Measurements from ENCODE around the gene LRPPRC.

The LRPPRC gene

DNA sequence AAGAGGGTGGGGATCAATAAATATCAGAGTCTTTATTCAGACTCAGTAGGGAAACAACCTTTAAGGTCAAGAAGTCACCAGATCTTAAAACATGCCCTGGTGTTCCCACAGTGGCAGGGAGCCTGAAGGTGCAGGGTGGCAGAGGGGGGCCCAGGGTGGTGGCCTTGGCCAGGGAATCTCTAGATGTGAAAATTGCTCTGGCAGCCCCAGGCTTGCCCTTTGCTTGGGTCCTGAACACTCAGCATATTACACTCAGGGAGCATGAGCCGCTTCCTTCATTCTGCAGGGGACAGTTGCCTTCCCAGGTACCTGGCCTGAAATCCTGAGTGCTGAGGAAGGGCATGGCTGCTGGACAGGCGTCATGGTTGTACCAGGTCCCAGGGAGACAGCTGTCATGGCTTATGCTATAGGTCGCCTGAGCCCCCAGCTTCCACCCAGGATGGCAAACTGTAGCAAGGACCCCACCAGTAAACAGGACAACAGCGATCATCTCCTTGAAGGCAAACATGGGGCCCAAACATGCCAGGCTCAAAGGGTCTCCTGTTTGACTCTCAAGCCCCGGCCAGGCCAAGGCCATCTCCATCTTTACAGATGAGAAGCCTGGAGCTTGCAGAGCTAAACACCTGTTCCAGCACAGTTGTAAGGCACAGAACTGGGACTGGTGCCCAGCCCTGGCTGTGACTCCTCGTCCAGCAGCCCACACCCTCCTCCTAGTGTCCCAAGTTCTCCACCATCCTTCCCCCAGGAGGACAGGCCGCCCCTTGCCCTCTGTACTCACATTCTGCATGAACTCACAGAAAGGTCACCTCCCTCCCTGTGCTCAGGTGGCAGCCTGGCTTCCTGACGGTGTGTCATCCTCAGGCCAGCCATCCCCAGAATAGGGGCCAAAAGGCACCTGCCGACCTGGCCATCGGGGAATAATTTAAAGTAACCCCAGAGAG is 142.4 kb downstream of the LRPPRC start:
- Histone ChIP-seq H3K79me2 (no peaks in the 10 kb centered on the region), H3K9ac (no peak overlapping the region), H3K27ac (no peak overlapping the region), H3K4me1 (no peaks in the 10 kb centered on the region), H3K4me2 (ENCODE audit: low read length) (no peak overlapping the region), H2AFZ (no peak overlapping the region), H3K27me3 (ENCODE audit: control insufficient read depth, insufficient read depth, low read length) (no peaks in the 10 kb centered on the region), H3K36me3 (ENCODE audit: control insufficient read depth, insufficient read depth, low read length) (no peaks in the 10 kb centered on the region), H3K9me3 (ENCODE audit: control insufficient read depth, low read length) (no peaks in the 10 kb centered on the region), H3K4me3 (ENCODE audit: low read depth, low read length) (no peak overlapping the region)
- TF ChIP-seq, protein P1, sequence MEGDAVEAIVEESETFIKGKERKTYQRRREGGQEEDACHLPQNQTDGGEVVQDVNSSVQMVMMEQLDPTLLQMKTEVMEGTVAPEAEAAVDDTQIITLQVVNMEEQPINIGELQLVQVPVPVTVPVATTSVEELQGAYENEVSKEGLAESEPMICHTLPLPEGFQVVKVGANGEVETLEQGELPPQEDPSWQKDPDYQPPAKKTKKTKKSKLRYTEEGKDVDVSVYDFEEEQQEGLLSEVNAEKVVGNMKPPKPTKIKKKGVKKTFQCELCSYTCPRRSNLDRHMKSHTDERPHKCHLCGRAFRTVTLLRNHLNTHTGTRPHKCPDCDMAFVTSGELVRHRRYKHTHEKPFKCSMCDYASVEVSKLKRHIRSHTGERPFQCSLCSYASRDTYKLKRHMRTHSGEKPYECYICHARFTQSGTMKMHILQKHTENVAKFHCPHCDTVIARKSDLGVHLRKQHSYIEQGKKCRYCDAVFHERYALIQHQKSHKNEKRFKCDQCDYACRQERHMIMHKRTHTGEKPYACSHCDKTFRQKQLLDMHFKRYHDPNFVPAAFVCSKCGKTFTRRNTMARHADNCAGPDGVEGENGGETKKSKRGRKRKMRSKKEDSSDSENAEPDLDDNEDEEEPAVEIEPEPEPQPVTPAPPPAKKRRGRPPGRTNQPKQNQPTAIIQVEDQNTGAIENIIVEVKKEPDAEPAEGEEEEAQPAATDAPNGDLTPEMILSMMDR (IDR thresholded peaks at IDR 0.05), result no peak

DNA sequence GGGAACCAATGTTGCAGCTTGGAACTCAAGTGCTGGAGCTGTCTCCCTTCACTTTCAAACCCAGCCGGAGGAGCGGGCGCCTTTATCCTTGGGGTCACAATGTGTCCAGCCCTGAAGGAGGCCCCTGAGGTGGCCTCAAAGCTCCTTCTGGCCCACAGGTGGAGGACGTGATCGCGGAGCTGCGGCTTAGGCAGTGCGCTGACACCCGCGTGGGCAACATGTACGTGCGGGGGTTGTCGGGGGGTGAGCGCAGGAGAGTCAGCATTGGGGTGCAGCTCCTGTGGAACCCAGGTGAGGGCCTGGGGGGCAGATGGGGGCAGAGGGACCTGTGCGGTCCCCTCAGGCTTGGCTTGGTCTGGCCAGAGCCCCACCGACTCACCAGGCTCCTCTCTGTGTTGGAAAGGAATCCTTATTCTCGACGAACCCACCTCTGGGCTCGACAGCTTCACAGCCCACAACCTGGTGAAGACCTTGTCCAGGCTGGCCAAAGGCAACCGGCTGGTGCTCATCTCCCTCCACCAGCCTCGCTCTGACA is 143.5 kb downstream of the LRPPRC start:
- no peaks in the 10 kb centered on the region for H3K27me3 ChIP-seq (ENCODE audit: control insufficient read depth, insufficient read depth, low read length)
- H3K9me3 ChIP-seq (ENCODE audit: control insufficient read depth, low read length), result no peaks in the 10 kb centered on the region
- H3K4me1 ChIP-seq, result no peaks in the 10 kb centered on the region
- H3K9ac ChIP-seq, result no peak overlapping the region
- no peak overlapping the region for H3K4me2 ChIP-seq (ENCODE audit: low read length)
- TF ChIP-seq, protein P1 (IDR thresholded peaks at IDR 0.05), result no peak
- H3K36me3 ChIP-seq (ENCODE audit: control insufficient read depth, insufficient read depth, low read length), result no peaks in the 10 kb centered on the region
- no peak overlapping the region for H3K4me3 ChIP-seq (ENCODE audit: low read depth, low read length)
- H2AFZ ChIP-seq, result no peak overlapping the region
- no peak overlapping the region for H3K27ac ChIP-seq
- no peaks in the 10 kb centered on the region for H3K79me2 ChIP-seq

DNA sequence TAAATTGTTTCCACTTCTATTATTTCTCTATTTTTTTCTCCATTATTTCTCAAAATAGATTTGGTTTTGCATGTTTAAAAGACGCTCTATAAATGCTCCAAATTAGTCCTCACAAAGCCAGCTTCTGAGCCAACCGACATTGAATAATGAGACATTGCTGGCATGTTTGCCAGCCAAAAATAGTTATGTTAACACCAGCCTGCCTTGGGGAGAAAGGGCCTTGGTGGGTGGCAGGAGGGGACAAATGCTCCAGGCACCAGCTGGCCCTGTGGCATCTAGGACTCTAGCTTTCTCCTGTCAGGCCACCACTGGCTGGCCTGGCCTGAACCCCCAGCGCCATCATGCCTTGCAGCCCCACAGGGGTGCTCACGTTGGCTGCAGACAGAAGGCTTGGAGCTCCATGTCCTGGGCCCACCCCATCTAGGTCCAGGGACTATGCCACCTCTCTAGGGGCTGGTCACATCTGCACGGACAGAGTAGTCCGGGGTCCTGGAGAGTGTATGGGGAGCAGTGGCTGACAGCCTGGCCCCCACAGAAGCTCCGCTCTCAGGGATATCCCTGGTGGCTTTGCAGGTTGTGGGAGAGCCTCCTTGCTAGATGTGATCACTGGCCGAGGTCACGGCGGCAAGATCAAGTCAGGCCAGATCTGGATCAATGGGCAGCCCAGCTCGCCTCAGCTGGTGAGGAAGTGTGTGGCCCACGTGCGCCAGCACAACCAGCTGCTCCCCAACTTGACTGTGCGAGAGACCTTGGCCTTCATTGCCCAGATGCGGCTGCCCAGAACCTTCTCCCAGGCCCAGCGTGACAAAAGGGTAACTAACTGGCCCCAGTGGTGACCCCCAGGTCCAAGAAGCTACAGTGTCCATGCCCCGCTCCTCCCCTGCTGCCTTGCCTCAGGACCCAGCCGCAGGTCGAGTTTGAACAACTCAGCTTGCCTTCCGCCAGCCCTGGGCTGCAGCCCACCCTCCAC is 144.5 kb downstream of the LRPPRC start:
- H3K27ac ChIP-seq, result no peak overlapping the region

DNA sequence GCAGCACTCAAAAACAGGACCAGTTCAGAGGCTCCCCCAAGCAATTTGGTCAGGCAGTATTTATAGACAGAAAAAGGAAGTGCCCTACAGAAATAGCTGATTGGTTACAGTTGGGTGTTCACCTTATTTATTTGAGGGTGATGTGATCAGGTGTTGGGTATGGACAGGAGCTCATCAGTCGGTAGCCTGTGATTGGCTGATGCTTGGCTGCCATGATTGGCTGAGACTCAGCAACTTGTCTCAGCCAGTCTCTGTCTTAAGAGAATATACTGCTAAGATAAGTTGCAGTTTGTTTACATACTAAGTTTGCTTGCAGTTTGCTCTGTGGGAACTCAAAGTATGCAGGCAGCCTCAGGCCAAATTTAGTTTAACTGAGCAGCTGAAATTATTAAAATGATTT is 147.6 kb downstream of the LRPPRC start:
- Histone ChIP-seq H3K27me3 (ENCODE audit: control insufficient read depth, insufficient read depth, low read length) (no peaks in the 10 kb centered on the region), H3K4me3 (ENCODE audit: low read depth, low read length) (no peak overlapping the region), H3K9me3 (ENCODE audit: control insufficient read depth, low read length) (no peaks in the 10 kb centered on the region), H3K4me1 (no peaks in the 10 kb centered on the region), H3K79me2 (no peaks in the 10 kb centered on the region), H2AFZ (no peak overlapping the region), H3K4me2 (ENCODE audit: low read length) (no peak overlapping the region), H3K9ac (no peak overlapping the region), H3K27ac (no peak overlapping the region), H3K36me3 (ENCODE audit: control insufficient read depth, insufficient read depth, low read length) (no peaks in the 10 kb centered on the region)
- TF ChIP-seq, protein P1 (IDR thresholded peaks at IDR 0.05), result no peak

More for the DNA sequence above, 144.5 kb downstream of the LRPPRC start:
- Histone ChIP-seq H3K4me3 (ENCODE audit: low read depth, low read length) (no peak overlapping the region), H2AFZ (no peak overlapping the region), H3K27me3 (ENCODE audit: control insufficient read depth, insufficient read depth, low read length) (no peaks in the 10 kb centered on the region), H3K79me2 (no peaks in the 10 kb centered on the region), H3K4me2 (ENCODE audit: low read length) (no peak overlapping the region), H3K9me3 (ENCODE audit: control insufficient read depth, low read length) (no peaks in the 10 kb centered on the region), H3K4me1 (no peaks in the 10 kb centered on the region), H3K36me3 (ENCODE audit: control insufficient read depth, insufficient read depth, low read length) (no peaks in the 10 kb centered on the region), H3K9ac (no peak overlapping the region)
- TF ChIP-seq, protein P1 (IDR thresholded peaks at IDR 0.05), result no peak

Measured in parathyroid adenoma (tissue), 2 donors.